Measurements from ENCODE around the gene RUVBL2. TPM values are rescaled to one million over a fixed set of nuclear protein-coding genes. Genes with fewer than 3 reads are reported as not detected.
"Not testable (repeated sequence)": the region's sequence is repeated elsewhere in the genome, so short reads cannot be mapped to it uniquely, and the experiment has no call there.

Gene RUVBL2
- total RNA-seq, 1 donor from 2014 or later, result 96.6 TPM

GRCh38 chr19:49049834-49050233, 56.1 kb downstream of the RUVBL2 start:
- not testable (repeated sequence) for DNase-seq

- DNase-seq, result not testable (repeated sequence)
Observed at GRCh38 chr19:49050376-49051033, 56.8 kb downstream of the RUVBL2 start.

- DNase-seq, result peak; percentile 40
Observed at GRCh38 chr19:49056101-49056901, 62.6 kb downstream of the RUVBL2 start.

- DNase-seq, result not testable (repeated sequence)
Observed at GRCh38 chr19:49056902-49057596, 63.4 kb downstream of the RUVBL2 start.

- DNase-seq, result peak; percentile 60
Observed at GRCh38 chr19:49057636-49058234, 64.0 kb downstream of the RUVBL2 start, which contains the start of gene CGB7. Gene CGB7, minus strand, starts transcription at chr19:49057749. Its CDS starts 2,374 bp downstream, at chr19:49055375.

- DNase-seq, result no peak
Observed at GRCh38 chr19:49058562-49058961, 64.9 kb downstream of the RUVBL2 start.

- DNase-seq, result no peak
Observed at GRCh38 chr19:49059053-49059452, 65.4 kb downstream of the RUVBL2 start.

- DNase-seq, result no peak
Observed at GRCh38 chr19:49061000-49061399, 67.3 kb downstream of the RUVBL2 start.

- no peak for DNase-seq
Observed at GRCh38 chr19:49061445-49061844, 67.8 kb downstream of the RUVBL2 start.

- DNase-seq, result peak; percentile 44
Observed at GRCh38 chr19:49064029-49064629, 70.4 kb downstream of the RUVBL2 start.

GRCh38 chr19:49064768-49065611, 71.3 kb downstream of the RUVBL2 start, which contains the start of gene NTF4:
Gene NTF4, minus strand, starts transcription at chr19:49064818. Its CDS starts 2,821 bp downstream, at chr19:49061997.
- DNase-seq, result peak; percentile 49

Small RNA genes within 50 kb of the gene (small RNA-seq; reads per million reads assigned to genes)
- 0.05 reads per million for gene MIR6798 (ENCODE audit: low replicate concordance)

Other genes with a start within 250 kb of the RUVBL2 start
- gene IZUMO1, start 247.0 kb upstream of the RUVBL2 start, total RNA-seq, result not detected
- 1.1 TPM for gene FUT1, start 241.2 kb upstream of the RUVBL2 start, total RNA-seq
- gene FGF21, start 238.4 kb upstream of the RUVBL2 start, total RNA-seq, result not detected
- 23.1 TPM for gene BCAT2, start 182.9 kb upstream of the RUVBL2 start, total RNA-seq
- 1.2 TPM for gene HSD17B14, start 157.4 kb upstream of the RUVBL2 start, total RNA-seq
- 18.1 TPM for gene PLEKHA4, start 125.3 kb upstream of the RUVBL2 start, total RNA-seq
- gene PPP1R15A, start 121.5 kb upstream of the RUVBL2 start, total RNA-seq, result 64.0 TPM
- gene TULP2, start 95.1 kb upstream of the RUVBL2 start, total RNA-seq, result not detected
- gene NUCB1, start 93.6 kb upstream of the RUVBL2 start, total RNA-seq, result 154 TPM
- gene DHDH, start 60.2 kb upstream of the RUVBL2 start, total RNA-seq, result not detected
- gene BAX, start 39.0 kb upstream of the RUVBL2 start, total RNA-seq, result 22.1 TPM
- gene FTL, start 28.6 kb upstream of the RUVBL2 start, total RNA-seq, result 430 TPM
- 88.6 TPM for gene GYS1, start 578 bp upstream of the RUVBL2 start, total RNA-seq
- gene LHB, start 23.2 kb downstream of the RUVBL2 start, total RNA-seq, result not detected
- gene CGB3, start 30.4 kb downstream of the RUVBL2 start, total RNA-seq, result not detected
- not detected for gene CGB2, start 38.0 kb downstream of the RUVBL2 start, total RNA-seq
- gene CGB1, start 43.0 kb downstream of the RUVBL2 start, total RNA-seq, result not detected
- gene CGB5, start 50.0 kb downstream of the RUVBL2 start, total RNA-seq, result not detected
- gene CGB8, start 55.2 kb downstream of the RUVBL2 start, total RNA-seq, result not detected
- gene CGB7, start 63.9 kb downstream of the RUVBL2 start, total RNA-seq, result 0.21 TPM
- gene NTF4, start 70.9 kb downstream of the RUVBL2 start, total RNA-seq, result 6.5 TPM
- gene KCNA7, start 78.8 kb downstream of the RUVBL2 start, total RNA-seq, result 15.7 TPM
- 150 TPM for gene SNRNP70, start 91.6 kb downstream of the RUVBL2 start, total RNA-seq
- 6.1 TPM for gene LIN7B, start 120.5 kb downstream of the RUVBL2 start, total RNA-seq
- gene C19orf73, start 125.3 kb downstream of the RUVBL2 start, total RNA-seq, result 0.51 TPM
- gene PPFIA3, start 125.7 kb downstream of the RUVBL2 start, total RNA-seq, result 9.7 TPM
- 154 TPM for gene HRC, start 161.5 kb downstream of the RUVBL2 start, total RNA-seq
- gene TRPM4, start 163.9 kb downstream of the RUVBL2 start, total RNA-seq, result 28.2 TPM

Measured in tongue (tissue), 3 donors.